ENCODE data around the gene ZBTB3. TPM values are rescaled to one million over a fixed set of nuclear protein-coding genes. Genes with fewer than 3 reads are reported as not detected.

The ZBTB3 gene
- total and polyA plus RNA-seq, 9 of the 15 experiments (the other 6 are each of a cell fraction or from before 2014, with no cell fraction given) = 1.9 to 10.0 (median 4.9) TPM

- TF ChIP-seq BCLAF1 (IDR thresholded peaks at IDR 0.05; ENCODE audit: borderline replicate concordance in 1 of 2, control insufficient read depth in 1 of 2, low read depth in 2 of 2, low read length in 1 of 2) (no peak), HNRNPUL1 (IDR thresholded peaks at IDR 0.05; ENCODE audit: low read length) (no peak), NR2C1 (IDR thresholded peaks at IDR 0.05) (no peak; the same call in 1 of the 2 replicates), NR2C1 (tag; IDR thresholded peaks at IDR 0.05) (no peak), GABPB2 (CRISPR knock-in tag; conservative IDR thresholded peaks at IDR 0.05) (no peak), CREB3 (tag; conservative IDR thresholded peaks at IDR 0.05; ENCODE audit: low read depth) (no peak), ZNF445 (CRISPR knock-in tag; IDR thresholded peaks at IDR 0.05; ENCODE audit: low read depth) (no peak), ZNF717 (CRISPR knock-in tag; IDR thresholded peaks at IDR 0.05) (no peak), SMAD2 (IDR thresholded peaks at IDR 0.05; ENCODE audit: low read depth, low read length) (no peak), CREB1 (IDR thresholded peaks at IDR 0.05) (peak; percentile 94), CREB1 (CRISPR knock-in tag; IDR thresholded peaks at IDR 0.05) (peak; percentile 97), FOXJ3 (CRISPR knock-in tag; IDR thresholded peaks at IDR 0.05) (no peak), SIX5 (IDR thresholded peaks at IDR 0.05; ENCODE audit: borderline replicate concordance in 1 of 2, insufficient read depth in 1 of 2, low read depth in 1 of 2, low read length in 2 of 2) (no peak), ATF3 (IDR thresholded peaks at IDR 0.05) (peak; percentile 40), ATF3 (CRISPR knock-in tag; conservative IDR thresholded peaks at IDR 0.05) (peak; percentile 78; the same call in 1 of the 2 replicates), ZSCAN29 (IDR thresholded peaks at IDR 0.05) (no peak)
- TF ChIP-seq, protein P1, sequence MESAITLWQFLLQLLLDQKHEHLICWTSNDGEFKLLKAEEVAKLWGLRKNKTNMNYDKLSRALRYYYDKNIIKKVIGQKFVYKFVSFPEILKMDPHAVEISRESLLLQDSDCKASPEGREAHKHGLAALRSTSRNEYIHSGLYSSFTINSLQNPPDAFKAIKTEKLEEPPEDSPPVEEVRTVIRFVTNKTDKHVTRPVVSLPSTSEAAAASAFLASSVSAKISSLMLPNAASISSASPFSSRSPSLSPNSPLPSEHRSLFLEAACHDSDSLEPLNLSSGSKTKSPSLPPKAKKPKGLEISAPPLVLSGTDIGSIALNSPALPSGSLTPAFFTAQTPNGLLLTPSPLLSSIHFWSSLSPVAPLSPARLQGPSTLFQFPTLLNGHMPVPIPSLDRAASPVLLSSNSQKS (CRISPR knock-in tag; IDR thresholded peaks at IDR 0.05) = no peak
- TF ChIP-seq, protein P2, sequence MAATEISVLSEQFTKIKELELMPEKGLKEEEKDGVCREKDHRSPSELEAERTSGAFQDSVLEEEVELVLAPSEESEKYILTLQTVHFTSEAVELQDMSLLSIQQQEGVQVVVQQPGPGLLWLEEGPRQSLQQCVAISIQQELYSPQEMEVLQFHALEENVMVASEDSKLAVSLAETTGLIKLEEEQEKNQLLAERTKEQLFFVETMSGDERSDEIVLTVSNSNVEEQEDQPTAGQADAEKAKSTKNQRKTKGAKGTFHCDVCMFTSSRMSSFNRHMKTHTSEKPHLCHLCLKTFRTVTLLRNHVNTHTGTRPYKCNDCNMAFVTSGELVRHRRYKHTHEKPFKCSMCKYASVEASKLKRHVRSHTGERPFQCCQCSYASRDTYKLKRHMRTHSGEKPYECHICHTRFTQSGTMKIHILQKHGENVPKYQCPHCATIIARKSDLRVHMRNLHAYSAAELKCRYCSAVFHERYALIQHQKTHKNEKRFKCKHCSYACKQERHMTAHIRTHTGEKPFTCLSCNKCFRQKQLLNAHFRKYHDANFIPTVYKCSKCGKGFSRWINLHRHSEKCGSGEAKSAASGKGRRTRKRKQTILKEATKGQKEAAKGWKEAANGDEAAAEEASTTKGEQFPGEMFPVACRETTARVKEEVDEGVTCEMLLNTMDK (IDR thresholded peaks at IDR 0.05; ENCODE audit: borderline replicate concordance, insufficient read depth, low read depth, low read length, poor library complexity, severe bottlenecking) = peak; percentile 10
Measured at GRCh38 chr11:62787005-62787759, 33.2 kb upstream of the ZBTB3 start, which contains the start of gene TMEM179B (continued).

All from K562 (cell line).